RWPE1 (cell line): Measurements from ENCODE around the gene PLCH1.

ENCODE experiments used
- CTCF ChIA-PET: fragments of 350-600 bp; sonication (Branson Sonifier 250); formaldehyde crosslinking; extraction: SDS; loops from one replicate; lab custom pipeline; 2021; lab: Yijun Ruan, JAX
- POLR2A ChIA-PET: fragments of 400-600 bp; formaldehyde crosslinking; extraction: SDS; loops from one replicate; lab custom pipeline; 2020; ENCODE audit warnings: antibody characterized with exemption; ENCODE audit not compliant: low non-redundant PET; lab: Yijun Ruan, JAX
- DNase-seq: peaks from one replicate; pipeline ENCODE4 v3.0.0; 2012; ENCODE audit warnings: low spot score
- H3K27ac ChIP-seq: fragments of 450-650 bp; 2 replicates; pipeline ENCODE4 v1.5.1; 2017
- CTCF ChIP-seq: fragments of 450-650 bp; conservative IDR thresholded peaks from 2 replicates; pipeline ENCODE4 v1.5.1; 2017; ENCODE audit warnings: low read depth, mild to moderate bottlenecking

PLCH1 gene

GRCh38 chr3:155608228-155608920, 136.5 kb downstream of the PLCH1 start:
- CTCF ChIA-PET: interaction anchor here (0.5 to 0.6 kb wide), 2 partner anchors 102 to 855 kb away, joined by 3 to 6 read pairs; no protein-coding TSS in a partner anchor
- no peak for DNase-seq
- POLR2A ChIA-PET: no interaction called here
- H3K27ac ChIP-seq: no peak overlapping the region
- no peak for TF ChIP-seq CTCF

GRCh38 chr3:155607761-155608160, 137.1 kb downstream of the PLCH1 start:
- H3K27ac ChIP-seq: no peak overlapping the region
- no peak for DNase-seq
- ChIA-PET CTCF (interaction anchor here (0.6 kb wide), 1 partner anchor 855 kb away, joined by 6 read pairs; no protein-coding TSS in a partner anchor), POLR2A (no interaction called here)
- no peak for TF ChIP-seq CTCF

- ChIA-PET CTCF (no interaction called here), POLR2A (no interaction called here)
- H3K27ac ChIP-seq: no peak overlapping the region
- TF ChIP-seq CTCF: no peak
- no peak for DNase-seq
Measured at GRCh38 chr3:155605571-155605970, 139.3 kb downstream of the PLCH1 start.

GRCh38 chr3:155604967-155605366, 139.9 kb downstream of the PLCH1 start:
- CTCF ChIA-PET: no interaction called here

GRCh38 chr3:155604126-155604525, 140.7 kb downstream of the PLCH1 start:
- ChIA-PET POLR2A (no interaction called here), CTCF (interaction anchor here (0.6 kb wide), 1 partner anchor 212 kb away, joined by 3 read pairs; no protein-coding TSS in a partner anchor)
- H3K27ac ChIP-seq: no peak overlapping the region
- no peak for TF ChIP-seq CTCF
- DNase-seq: no peak

More at GRCh38 chr3:155604967-155605366, 139.9 kb downstream of the PLCH1 start:
- no peak overlapping the region for H3K27ac ChIP-seq
- DNase-seq: no peak
- TF ChIP-seq CTCF: no peak
- POLR2A ChIA-PET: no interaction called here

GRCh38 chr3:155603302-155603701, 141.6 kb downstream of the PLCH1 start:
- no peak for TF ChIP-seq CTCF
- no peak overlapping the region for H3K27ac ChIP-seq
- DNase-seq: no peak
- ChIA-PET CTCF (no interaction called here), POLR2A (no interaction called here)
